ENCODE results near the gene DLX2.

DLX2 gene

DNA sequence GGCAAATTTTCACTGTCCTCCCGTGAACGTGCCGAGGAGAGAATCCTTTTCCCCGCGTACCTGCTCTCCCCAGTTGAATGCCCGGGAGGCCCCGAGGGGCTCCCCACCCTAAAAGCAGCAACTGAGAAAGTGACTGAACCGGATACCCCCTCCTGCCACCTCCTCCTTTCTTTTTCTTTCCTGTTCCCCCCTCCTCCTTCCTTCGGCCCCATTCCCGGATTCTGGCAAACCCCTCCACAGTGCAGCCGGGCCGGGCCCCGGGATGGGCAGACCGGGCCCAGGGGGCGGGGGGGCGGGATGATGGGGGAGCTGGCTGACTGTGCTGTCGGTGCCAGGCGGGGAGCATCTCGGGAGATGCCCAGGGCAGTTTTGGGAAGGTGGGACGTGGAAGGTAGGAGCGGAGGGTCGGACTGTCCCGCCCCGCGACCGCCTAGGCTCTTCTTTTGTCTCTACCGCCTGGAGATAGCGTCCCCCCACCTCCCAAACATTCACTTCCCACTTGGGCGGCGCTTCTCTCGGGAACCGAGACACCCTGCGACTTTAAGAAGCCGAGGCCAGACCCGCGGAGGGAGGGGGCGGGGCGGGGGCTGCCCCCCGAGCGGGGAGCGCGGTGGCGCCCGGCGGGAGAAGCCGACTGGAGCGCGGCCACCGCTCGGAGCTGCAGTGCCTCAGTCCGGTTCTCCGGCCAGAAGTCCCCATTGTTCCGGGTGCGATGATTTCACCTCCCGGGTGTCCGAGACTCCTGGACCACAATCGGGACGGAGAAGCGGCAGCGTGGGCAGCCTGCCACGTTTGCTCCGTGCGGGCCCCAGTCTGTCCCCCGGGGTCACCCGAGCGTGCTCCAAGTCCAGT, 8.2 kb downstream of the DLX2 start:
- no peak for TF ChIP-seq CTCF (IDR thresholded peaks at IDR 0.05; ENCODE audit: insufficient read depth, low read length, poor library complexity, severe bottlenecking)
- Histone ChIP-seq H3K27me3 (replicated peaks; ENCODE audit: control insufficient read depth, insufficient read depth, low read length) (peaks cover 1% of the 10 kb centered on the region), H3K4me3 (replicated peaks; ENCODE audit: low read depth, low read length) (peak overlapping the region; percentile 74), H3K36me3 (ENCODE audit: control insufficient read depth, insufficient read depth, low read length) (no peaks in the 10 kb centered on the region)
- no peak for DNase-seq (ENCODE audit: extremely low read depth, insufficient read length)

DNA sequence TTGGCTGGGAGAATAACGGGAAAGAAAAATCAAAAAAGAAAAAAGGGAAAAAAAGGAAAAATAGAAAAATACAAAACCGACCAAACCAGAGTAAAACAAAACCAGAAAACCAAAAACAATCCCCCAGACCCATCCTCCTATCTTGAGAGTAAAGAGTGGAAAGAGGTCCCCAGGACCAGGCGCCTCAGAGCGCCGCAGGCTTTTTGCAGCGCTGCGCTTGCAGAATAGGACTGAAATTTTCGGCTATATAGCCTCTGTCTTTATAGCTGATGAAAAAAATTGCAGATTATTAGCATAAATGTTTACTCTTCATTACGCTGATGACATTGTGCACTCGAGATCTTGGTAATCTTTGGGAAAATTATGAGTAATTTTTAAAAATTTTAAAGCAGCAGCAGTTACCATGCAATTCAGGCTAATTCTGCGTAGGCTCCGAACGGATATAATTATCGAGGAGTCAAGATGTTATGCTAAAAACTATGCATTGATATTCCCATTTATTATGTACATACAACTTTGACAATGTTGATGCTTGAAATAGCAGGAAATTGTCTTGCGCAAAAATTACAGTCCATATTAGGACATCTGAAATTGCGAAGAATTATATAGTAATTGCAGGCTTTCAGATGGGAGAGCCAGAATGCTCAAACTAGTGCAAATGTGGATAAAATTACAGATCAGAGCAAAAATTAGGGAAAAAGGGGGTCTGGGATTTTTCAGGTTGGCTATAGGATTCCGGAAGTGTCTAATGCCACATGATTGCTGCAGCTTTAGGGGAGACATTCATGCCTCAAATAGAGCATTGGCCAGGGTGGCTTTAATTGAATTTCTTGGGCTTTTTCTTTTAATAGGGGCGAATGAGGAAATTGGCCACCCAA, 9.0 kb downstream of the DLX2 start:
- no peak for TF ChIP-seq CTCF (IDR thresholded peaks at IDR 0.05; ENCODE audit: insufficient read depth, low read length, poor library complexity, severe bottlenecking)
- H3K36me3 ChIP-seq (ENCODE audit: control insufficient read depth, insufficient read depth, low read length) = no peaks in the 10 kb centered on the region
- H3K4me3 ChIP-seq (replicated peaks; ENCODE audit: low read depth, low read length) = no peak overlapping the region
- no peak for DNase-seq (ENCODE audit: extremely low read depth, insufficient read length)
- peaks cover 1% of the 10 kb centered on the region for H3K27me3 ChIP-seq (replicated peaks; ENCODE audit: control insufficient read depth, insufficient read depth, low read length)

GRCh38 chr2:172092716-172093415, 9.8 kb downstream of the DLX2 start:
- no peaks in the 10 kb centered on the region for H3K36me3 ChIP-seq (ENCODE audit: control insufficient read depth, insufficient read depth, low read length)
- no peak overlapping the region for H3K4me3 ChIP-seq (replicated peaks; ENCODE audit: low read depth, low read length)
- peaks cover 1% of the 10 kb centered on the region for H3K27me3 ChIP-seq (replicated peaks; ENCODE audit: control insufficient read depth, insufficient read depth, low read length)
- TF ChIP-seq CTCF (IDR thresholded peaks at IDR 0.05; ENCODE audit: insufficient read depth, low read length, poor library complexity, severe bottlenecking) = no peak
- DNase-seq (ENCODE audit: extremely low read depth, insufficient read length) = no peak

GRCh38 chr2:172091761-172092566, 10.7 kb downstream of the DLX2 start:
- Histone ChIP-seq H3K4me3 (replicated peaks; ENCODE audit: low read depth, low read length) (no peak overlapping the region), H3K36me3 (ENCODE audit: control insufficient read depth, insufficient read depth, low read length) (no peaks in the 10 kb centered on the region), H3K27me3 (replicated peaks; ENCODE audit: control insufficient read depth, insufficient read depth, low read length) (peaks cover 1% of the 10 kb centered on the region)
- DNase-seq (ENCODE audit: extremely low read depth, insufficient read length) = no peak
- TF ChIP-seq CTCF (IDR thresholded peaks at IDR 0.05; ENCODE audit: insufficient read depth, low read length, poor library complexity, severe bottlenecking) = no peak

DNA sequence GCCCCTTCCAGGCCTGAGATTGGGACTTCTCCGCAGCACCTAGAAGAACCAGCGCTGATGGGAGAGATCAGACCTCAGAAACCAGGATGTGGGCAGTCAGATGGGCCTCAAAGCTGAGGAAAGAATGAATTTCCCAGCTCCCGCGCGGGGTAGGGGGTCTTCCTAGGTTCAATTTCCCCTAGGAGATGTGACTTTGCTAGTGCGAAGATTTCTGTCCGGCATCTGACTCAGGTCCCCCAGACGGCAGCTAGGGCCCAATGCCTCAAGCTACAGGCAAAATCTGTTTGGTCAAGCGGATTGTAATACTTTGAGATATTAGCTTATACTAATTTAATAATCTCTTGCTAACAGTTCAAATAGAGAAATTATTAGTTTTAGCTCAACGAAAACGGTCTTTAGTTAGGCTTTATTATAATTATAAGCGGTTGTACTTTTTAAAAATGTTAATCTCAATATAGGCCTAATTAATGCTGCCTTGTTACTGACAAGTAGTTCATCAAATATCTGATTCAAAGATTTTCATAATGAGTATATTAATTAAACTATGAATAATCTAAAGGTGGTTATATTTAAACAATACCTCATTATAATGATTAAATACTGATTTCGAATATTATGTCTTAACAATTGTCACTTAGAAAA, 11.6 kb downstream of the DLX2 start:
- H3K27me3 ChIP-seq (replicated peaks; ENCODE audit: control insufficient read depth, insufficient read depth, low read length) = peaks cover 1% of the 10 kb centered on the region
- H3K36me3 ChIP-seq (ENCODE audit: control insufficient read depth, insufficient read depth, low read length) = no peaks in the 10 kb centered on the region
- no peak for TF ChIP-seq CTCF (IDR thresholded peaks at IDR 0.05; ENCODE audit: insufficient read depth, low read length, poor library complexity, severe bottlenecking)
- H3K4me3 ChIP-seq (replicated peaks; ENCODE audit: low read depth, low read length) = no peak overlapping the region
- no peak for DNase-seq (ENCODE audit: extremely low read depth, insufficient read length)
